NCI-H2196 (cell line): ENCODE measurements around the gene INPP5K.
"Not testable (repeated sequence)": the region's sequence is repeated elsewhere in the genome, so short reads cannot be mapped to it uniquely, and the experiment has no call there.

ENCODE experiments used
- DNase-seq: peaks from one replicate; lab custom pipeline; 2025; ENCODE audit not compliant: unreplicated experiment; lab: John Stamatoyannopoulos, UW

Gene INPP5K

GRCh38 chr17:1467898-1468492, 48.4 kb downstream of the INPP5K start:
- peak; percentile 25 for DNase-seq

- DNase-seq: no peak
Observed at GRCh38 chr17:1467258-1467657, 49.2 kb downstream of the INPP5K start.

- DNase-seq: no peak
Observed at GRCh38 chr17:1464186-1464585, 52.2 kb downstream of the INPP5K start.

- DNase-seq: no peak
Observed at GRCh38 chr17:1462164-1463112, 54.0 kb downstream of the INPP5K start.

- DNase-seq: no peak
Observed at GRCh38 chr17:1461198-1461944, 55.0 kb downstream of the INPP5K start.

GRCh38 chr17:1460233-1460632, 56.2 kb downstream of the INPP5K start:
- DNase-seq: no peak

- peak; percentile 88 for DNase-seq
Observed at GRCh38 chr17:1455797-1456599, 60.4 kb downstream of the INPP5K start, which contains the start of gene CRK. TSS of gene CRK (minus strand) at chr17:1456232. CDS start at chr17:1456117, 115 bp downstream.

GRCh38 chr17:1455291-1455796, 61.1 kb downstream of the INPP5K start:
- peak; percentile 18 for DNase-seq

GRCh38 chr17:1454541-1454940, 61.9 kb downstream of the INPP5K start:
- DNase-seq: no peak

- DNase-seq: not testable (repeated sequence)
Observed at GRCh38 chr17:1453694-1454093, 62.7 kb downstream of the INPP5K start.

- DNase-seq: no peak
Observed at GRCh38 chr17:1452836-1453235, 63.6 kb downstream of the INPP5K start.

GRCh38 chr17:1450261-1450660, 66.2 kb downstream of the INPP5K start:
- not testable (repeated sequence) for DNase-seq

GRCh38 chr17:1449412-1449967, 66.9 kb downstream of the INPP5K start:
- no peak for DNase-seq

- no peak for DNase-seq
Observed at GRCh38 chr17:1447052-1447451, 69.4 kb downstream of the INPP5K start.

GRCh38 chr17:1446201-1446600, 70.2 kb downstream of the INPP5K start:
- peak; percentile 5 for DNase-seq

- not testable (repeated sequence) for DNase-seq
Observed at GRCh38 chr17:1445695-1446094, 70.7 kb downstream of the INPP5K start.
